ENCODE data around the gene NEDD9. TPM values are rescaled to one million over a fixed set of nuclear protein-coding genes. Genes with fewer than 3 reads are reported as not detected.

NEDD9 gene
- total and polyA plus RNA-seq, 2 of the 13 experiments (the other 11 are each of a cell fraction or from before 2014, with no cell fraction given): 27.1 to 389 TPM

DNA sequence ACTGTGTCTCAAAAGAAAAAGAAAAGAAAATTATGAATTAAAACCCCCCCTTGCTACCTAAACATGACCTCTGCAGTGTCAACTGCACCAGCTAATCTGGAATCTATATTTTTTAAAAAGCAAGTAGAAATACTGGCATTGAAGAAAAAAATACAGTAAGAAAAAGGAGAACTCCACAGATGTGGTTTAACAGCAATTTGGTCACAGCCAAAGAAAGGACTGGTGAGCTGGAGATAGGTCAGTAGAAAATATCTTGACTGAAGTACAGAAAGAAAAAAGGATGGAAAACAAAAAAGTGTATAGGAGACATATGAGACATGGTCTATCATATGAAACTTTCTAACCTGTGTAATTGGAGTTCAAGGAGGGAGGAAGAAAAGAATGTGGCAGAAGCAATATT lies 76.9 kb downstream of the NEDD9 start (continued):
- TF ChIP-seq, protein P1, sequence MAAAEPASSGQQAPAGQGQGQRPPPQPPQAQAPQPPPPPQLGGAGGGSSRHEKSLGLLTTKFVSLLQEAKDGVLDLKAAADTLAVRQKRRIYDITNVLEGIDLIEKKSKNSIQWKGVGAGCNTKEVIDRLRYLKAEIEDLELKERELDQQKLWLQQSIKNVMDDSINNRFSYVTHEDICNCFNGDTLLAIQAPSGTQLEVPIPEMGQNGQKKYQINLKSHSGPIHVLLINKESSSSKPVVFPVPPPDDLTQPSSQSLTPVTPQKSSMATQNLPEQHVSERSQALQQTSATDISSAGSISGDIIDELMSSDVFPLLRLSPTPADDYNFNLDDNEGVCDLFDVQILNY (CRISPR knock-in tag; conservative IDR thresholded peaks at IDR 0.05): no peak
- TF ChIP-seq ZSCAN22 (CRISPR knock-in tag; IDR thresholded peaks at IDR 0.05) (no peak), ZNF83 (CRISPR knock-in tag; IDR thresholded peaks at IDR 0.05; ENCODE audit: borderline replicate concordance) (no peak)

DNA sequence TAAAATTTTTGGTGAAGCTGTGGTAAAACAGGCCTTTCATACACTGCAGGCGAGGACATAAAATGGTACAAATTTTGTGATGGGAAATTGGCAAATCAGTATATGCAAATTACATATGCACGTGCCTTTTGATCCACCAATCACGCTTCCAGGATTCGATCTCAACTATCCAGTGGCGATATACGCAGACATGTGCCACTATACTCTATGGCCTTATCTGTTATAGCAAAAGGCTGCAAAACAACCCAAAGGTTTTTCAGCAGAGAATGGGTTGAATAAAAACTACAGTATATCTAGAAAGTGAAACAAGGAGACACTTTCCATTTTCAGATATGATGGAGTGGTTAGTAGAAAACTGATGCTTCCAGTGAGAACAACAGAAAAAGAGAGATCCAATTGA lies 79.0 kb downstream of the NEDD9 start:
- FAIRE-seq: no peak
- intact Hi-C loops (cut with micrococcal nuclease; ENCODE audit: unreplicated experiment) (no loop called here), in situ Hi-C loops (cut with HindIII; ENCODE audit: extremely low pct_ligation_motif_present, low pct_unique_long_range_greater_than_20kb) (no loop called here)
- Histone ChIP-seq H2AFZ (ENCODE audit: low read length) (no peak overlapping the region), H3K9ac (ENCODE audit: insufficient read depth, low read depth, low read length) (no peak overlapping the region), H3K27ac (ENCODE audit: extremely low read length, insufficient read depth, low read length) (no peak overlapping the region), H3K4me1 (ENCODE audit: insufficient read depth, low read length) (no peaks in the 10 kb centered on the region), H3K4me3 (replicated peaks in 1 of 3; ENCODE audit: insufficient read depth in 1 of 3, low read depth in 2 of 3, low read length in 3 of 3) (no peak overlapping the region), H3K4me2 (ENCODE audit: low read depth, low read length) (no peak overlapping the region), H3K27me3 (ENCODE audit: control insufficient read depth in 1 of 2, insufficient read depth in 2 of 2, low read length in 2 of 2) (no peaks in the 10 kb centered on the region), H3K36me3 (replicated peaks in 1 of 2; ENCODE audit: control insufficient read depth in 1 of 2, insufficient read depth in 2 of 2, low read length in 2 of 2) (no peaks in the 10 kb centered on the region), H3K9me3 (ENCODE audit: low read length) (no peaks in the 10 kb centered on the region), H4K20me1 (ENCODE audit: insufficient read depth, low read length) (no peaks in the 10 kb centered on the region), H3K79me2 (ENCODE audit: insufficient read depth, low read length) (no peaks in the 10 kb centered on the region)
- POLR2A ChIA-PET: no interaction called here
- 98% methylated on average over 6 of the region's 6 CpGs for WGBS (ENCODE audit: low lambda C conversion rate)
- TF ChIP-seq EZH2 (conservative IDR thresholded peaks at IDR 0.05; ENCODE audit: low read depth, low read length) (no peak), ZNF589 (CRISPR knock-in tag; conservative IDR thresholded peaks at IDR 0.05) (no peak), SCMH1 (CRISPR knock-in tag; IDR thresholded peaks at IDR 0.05; ENCODE audit: borderline replicate concordance) (no peak), RELA (CRISPR knock-in tag; IDR thresholded peaks at IDR 0.05) (no peak)
- TF ChIP-seq, protein P2, sequence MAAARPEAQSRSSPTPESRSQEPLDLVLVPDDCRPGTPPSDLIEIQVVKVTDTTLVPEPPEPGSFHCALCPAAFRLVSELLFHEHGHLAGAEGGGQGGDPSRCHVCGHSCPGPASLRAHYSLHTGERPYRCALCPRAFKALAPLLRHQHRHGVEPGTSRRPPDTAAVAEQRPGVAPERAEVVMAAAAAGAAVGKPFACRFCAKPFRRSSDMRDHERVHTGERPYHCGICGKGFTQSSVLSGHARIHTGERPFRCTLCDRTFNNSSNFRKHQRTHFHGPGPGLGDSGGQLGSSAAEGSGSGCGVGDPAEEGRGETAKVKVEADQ (CRISPR knock-in tag; IDR thresholded peaks at IDR 0.05; ENCODE audit: borderline replicate concordance): no peak
- TF ChIP-seq, protein P3, sequence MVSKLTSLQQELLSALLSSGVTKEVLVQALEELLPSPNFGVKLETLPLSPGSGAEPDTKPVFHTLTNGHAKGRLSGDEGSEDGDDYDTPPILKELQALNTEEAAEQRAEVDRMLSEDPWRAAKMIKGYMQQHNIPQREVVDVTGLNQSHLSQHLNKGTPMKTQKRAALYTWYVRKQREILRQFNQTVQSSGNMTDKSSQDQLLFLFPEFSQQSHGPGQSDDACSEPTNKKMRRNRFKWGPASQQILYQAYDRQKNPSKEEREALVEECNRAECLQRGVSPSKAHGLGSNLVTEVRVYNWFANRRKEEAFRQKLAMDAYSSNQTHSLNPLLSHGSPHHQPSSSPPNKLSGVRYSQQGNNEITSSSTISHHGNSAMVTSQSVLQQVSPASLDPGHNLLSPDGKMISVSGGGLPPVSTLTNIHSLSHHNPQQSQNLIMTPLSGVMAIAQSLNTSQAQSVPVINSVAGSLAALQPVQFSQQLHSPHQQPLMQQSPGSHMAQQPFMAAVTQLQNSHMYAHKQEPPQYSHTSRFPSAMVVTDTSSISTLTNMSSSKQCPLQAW (CRISPR knock-in tag; IDR thresholded peaks at IDR 0.05): no peak
- ATAC-seq: no peak
- no peak for DNase-seq (ENCODE audit: low spot score)
- no TSS peak for BruUV-seq (replicated peaks)
- CTCF ChIA-PET (ENCODE audit: low intra/inter-chr PET ratio, low total read pairs): no interaction called here

Data from HepG2 (cell line).